Prostate gland (tissue), 2 donors: ENCODE data around the gene PUS7L.

Source experiments
- CTCF ChIP-seq, 4 experiments: fragments of 200-600 bp in 2 of 4; fragments of 450-650 bp in 2 of 4; sonication (generic) in 2 of 4; IDR thresholded peaks; 1 replicate in 3 of 4; 2 replicates in 1 of 4; pipeline ENCODE4 v1.5.1; 2016 to 2019; ENCODE audit warnings: antibody characterized with exemption in 4 of 4, mild to moderate bottlenecking in 2 of 4, moderate library complexity in 2 of 4
- POLR2A ChIP-seq: fragments of 450-650 bp; IDR thresholded peaks from one replicate; pipeline ENCODE4 v1.6.1; 2016; ENCODE audit warnings: antibody characterized with exemption, mild to moderate bottlenecking
- POLR2AphosphoS5 ChIP-seq: sonication (generic); formaldehyde crosslinking; IDR thresholded peaks from one replicate; pipeline ENCODE4 v1.6.1; 2017; ENCODE audit warnings: antibody characterized with exemption

DNA sequence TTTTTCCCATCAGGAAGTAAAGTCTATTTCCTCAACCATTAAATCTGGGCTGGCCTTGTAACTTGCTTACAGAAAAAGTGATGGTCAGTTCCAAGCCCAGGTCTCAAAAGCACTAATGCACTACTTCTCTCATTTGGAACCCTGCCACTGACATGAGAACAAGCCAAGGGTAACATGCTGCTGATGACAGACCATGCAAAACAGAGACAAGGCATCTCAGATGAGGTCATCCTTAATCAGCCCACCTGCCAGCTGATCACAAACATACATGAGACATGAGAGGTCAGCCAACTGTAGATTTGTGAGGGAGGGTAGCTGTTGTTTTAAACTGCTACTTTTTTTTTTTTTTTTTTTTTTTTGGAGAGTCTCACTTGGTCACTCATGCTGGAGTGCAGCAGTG lies 31.4 kb upstream of the PUS7L start:
- TF ChIP-seq POLR2A (no peak), POLR2AphosphoS5 (no peak), CTCF (IDR thresholded peaks at IDR 0.05) (no peak)
